A673 (cell line): ENCODE results near the gene TBX19. TPM values are rescaled to one million over a fixed set of nuclear protein-coding genes. Genes with fewer than 3 reads are reported as not detected.

Experiments
- BruUV-seq: library from RNA; stranded (reverse); fragments of 400-500 nt; replicated peaks from 2 replicates; lab custom pipeline; 2021; lab: Mats Ljungman, UMichigan
- CTCF ChIA-PET: fragments of 300-600 bp; sonication (Branson Sonifier 250); formaldehyde crosslinking; loops from one replicate; lab custom pipeline; 2022; ENCODE audit warnings: antibody characterized with exemption; lab: Charles Lee
- POLR2A ChIA-PET: fragments of 300-600 bp; sonication (Branson Sonifier 250); formaldehyde crosslinking; loops from one replicate; lab custom pipeline; 2022; ENCODE audit warnings: antibody characterized with exemption; ENCODE audit not compliant: low non-redundant PET; lab: Charles Lee
- DNase-seq: peaks from one replicate; pipeline ENCODE4 v3.0.0-alpha.2; 2015; ENCODE audit warnings: low spot score
- H3K27ac ChIP-seq: fragments of 200-600 bp; sonication (generic); 2 replicates; pipeline ENCODE4 v1.5.1; 2016; ENCODE audit warnings: mixed run types, low read depth, mild to moderate bottlenecking, mixed read lengths, antibody characterized with exemption, low read length; ENCODE audit not compliant: poor library complexity, severe bottlenecking
- H3K27me3 ChIP-seq: fragments of 200-600 bp; sonication (generic); replicated peaks from 2 replicates; pipeline ENCODE4 v1.6.1; 2017; ENCODE audit warnings: mixed run types, low read depth, mild to moderate bottlenecking, mixed read lengths, antibody characterized with exemption, low read length; ENCODE audit not compliant: insufficient read depth, poor library complexity
- H3K36me3 ChIP-seq: fragments of 200-600 bp; sonication (generic); 2 replicates; pipeline ENCODE4 v1.6.1; 2016; ENCODE audit warnings: mixed run types, mild to moderate bottlenecking, mixed read lengths, antibody characterized with exemption, low read length; ENCODE audit not compliant: insufficient read depth, poor library complexity, severe bottlenecking
- H3K4me1 ChIP-seq: fragments of 200-600 bp; sonication (generic); 2 replicates; pipeline ENCODE4 v1.6.1; 2017; ENCODE audit warnings: mixed run types, mild to moderate bottlenecking, mixed read lengths, antibody characterized with exemption, low read length; ENCODE audit not compliant: insufficient read depth, poor library complexity, severe bottlenecking
- H3K4me3 ChIP-seq: fragments of 200-600 bp; sonication (generic); 2 replicates; pipeline ENCODE4 v1.5.1; 2016; ENCODE audit warnings: low read depth, mixed run types, mild to moderate bottlenecking, mixed read lengths, low read length; ENCODE audit not compliant: poor library complexity, severe bottlenecking
- H3K9me3 ChIP-seq: fragments of 200-600 bp; sonication (generic); 2 replicates; pipeline ENCODE4 v1.6.1; 2016; ENCODE audit warnings: mixed run types, low read depth, mild to moderate bottlenecking, mixed read lengths, antibody characterized with exemption, low read length; ENCODE audit not compliant: poor library complexity, severe bottlenecking
- EZH2 ChIP-seq: fragments of 200-600 bp; sonication (generic); IDR thresholded peaks from 2 replicates; pipeline ENCODE4 v1.6.1; 2017; ENCODE audit warnings: borderline replicate concordance, low read depth, mild to moderate bottlenecking, mixed read lengths, antibody characterized with exemption, low read length; ENCODE audit not compliant: poor library complexity, severe bottlenecking
- intact Hi-C: fragments of 100-400 bp; cut with micrococcal nuclease; formaldehyde crosslinking; loops from one replicate; pipeline ENCODE4 v1.10.0; 2022; ENCODE audit not compliant: unreplicated experiment
- total RNA-seq: library from RNA; stranded (reverse); gene quantifications from 2 replicates; pipeline ENCODE4 v1.2.3, GENCODE V29; 2021
- TF ChIP-seq, protein P1 (sequence below): fragments of 300-800, 200-600 bp; sonication (generic); conservative IDR thresholded peaks from 2 replicates; pipeline ENCODE4 v1.5.1; 2017; ENCODE audit warnings: low read depth, mild to moderate bottlenecking, antibody characterized with exemption, low read length, moderate library complexity, mixed read lengths

Gene TBX19
- total RNA-seq, 1 experiment from 2014 or later = 2.5 TPM

DNA sequence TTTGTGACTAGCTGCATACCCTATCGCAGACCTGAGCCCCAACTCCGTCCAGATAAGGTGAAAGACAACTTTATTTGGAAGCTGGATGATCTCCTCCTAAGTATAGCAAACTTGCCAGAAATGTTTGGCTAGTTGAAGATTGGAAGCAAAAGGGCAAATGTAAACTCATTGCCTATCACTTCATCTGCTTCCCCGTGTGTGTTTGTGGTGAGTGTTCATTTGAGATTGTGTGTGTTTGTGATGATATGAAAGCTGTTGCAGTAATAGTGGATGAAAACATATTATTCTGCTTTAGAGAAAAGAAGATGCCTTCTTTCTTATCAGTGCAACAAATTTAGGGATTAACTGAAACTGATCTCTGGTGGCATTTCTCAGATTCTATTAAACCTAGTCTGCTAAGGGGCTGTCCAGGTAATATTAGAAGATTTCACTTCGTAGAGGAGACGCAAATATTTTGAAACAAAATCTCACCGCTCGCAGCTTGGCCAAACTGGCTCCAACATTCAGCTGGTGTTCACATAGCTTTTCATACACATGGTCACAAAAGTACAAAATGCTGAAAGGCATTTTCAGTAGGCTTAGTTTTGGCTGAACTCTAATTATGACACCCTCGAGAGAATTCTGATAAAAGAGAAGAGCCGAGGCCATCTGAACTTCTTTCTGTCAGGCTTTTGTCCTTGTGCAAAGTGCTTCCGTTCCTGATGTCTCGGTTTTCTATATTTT lies 1.1 kb downstream of the TBX19 start:
- Histone ChIP-seq H3K36me3 (no peaks in the 10 kb centered on the region), H3K4me3 (no peak overlapping the region), H3K9me3 (peaks cover 6% of the 10 kb centered on the region), H3K27ac (no peak overlapping the region), H3K27me3 (no peaks in the 10 kb centered on the region), H3K4me1 (no peaks in the 10 kb centered on the region)
- intact Hi-C loops = no loop called here
- TF ChIP-seq, protein P1, sequence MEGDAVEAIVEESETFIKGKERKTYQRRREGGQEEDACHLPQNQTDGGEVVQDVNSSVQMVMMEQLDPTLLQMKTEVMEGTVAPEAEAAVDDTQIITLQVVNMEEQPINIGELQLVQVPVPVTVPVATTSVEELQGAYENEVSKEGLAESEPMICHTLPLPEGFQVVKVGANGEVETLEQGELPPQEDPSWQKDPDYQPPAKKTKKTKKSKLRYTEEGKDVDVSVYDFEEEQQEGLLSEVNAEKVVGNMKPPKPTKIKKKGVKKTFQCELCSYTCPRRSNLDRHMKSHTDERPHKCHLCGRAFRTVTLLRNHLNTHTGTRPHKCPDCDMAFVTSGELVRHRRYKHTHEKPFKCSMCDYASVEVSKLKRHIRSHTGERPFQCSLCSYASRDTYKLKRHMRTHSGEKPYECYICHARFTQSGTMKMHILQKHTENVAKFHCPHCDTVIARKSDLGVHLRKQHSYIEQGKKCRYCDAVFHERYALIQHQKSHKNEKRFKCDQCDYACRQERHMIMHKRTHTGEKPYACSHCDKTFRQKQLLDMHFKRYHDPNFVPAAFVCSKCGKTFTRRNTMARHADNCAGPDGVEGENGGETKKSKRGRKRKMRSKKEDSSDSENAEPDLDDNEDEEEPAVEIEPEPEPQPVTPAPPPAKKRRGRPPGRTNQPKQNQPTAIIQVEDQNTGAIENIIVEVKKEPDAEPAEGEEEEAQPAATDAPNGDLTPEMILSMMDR = no peak
- no peak for TF ChIP-seq EZH2
- POLR2A ChIA-PET = no interaction called here
- CTCF ChIA-PET = no interaction called here
- BruUV-seq = no TSS peak
- DNase-seq = no peak

DNA sequence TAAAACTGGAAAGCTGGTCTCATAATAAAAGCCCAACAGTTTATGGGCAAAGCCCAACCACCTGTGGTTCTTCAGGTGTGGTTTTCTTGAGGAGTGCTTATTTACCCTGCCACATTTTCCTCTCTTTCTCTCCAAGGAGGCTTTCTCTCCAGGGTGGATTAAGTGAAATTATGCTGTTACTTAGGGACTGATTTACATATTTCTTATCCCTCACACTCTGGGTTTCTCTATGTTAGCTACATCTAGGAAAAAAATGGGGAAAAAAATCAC lies 4.8 kb downstream of the TBX19 start:
- POLR2A ChIA-PET = no interaction called here
- intact Hi-C loops = no loop called here
- Histone ChIP-seq H3K27me3 (no peaks in the 10 kb centered on the region), H3K9me3 (no peaks in the 10 kb centered on the region), H3K4me3 (no peak overlapping the region), H3K36me3 (no peaks in the 10 kb centered on the region), H3K4me1 (no peaks in the 10 kb centered on the region), H3K27ac (no peak overlapping the region)
- no peak for DNase-seq
- BruUV-seq = no TSS peak
- TF ChIP-seq, protein P1 = no peak
- no peak for TF ChIP-seq EZH2
- CTCF ChIA-PET = no interaction called here

DNA sequence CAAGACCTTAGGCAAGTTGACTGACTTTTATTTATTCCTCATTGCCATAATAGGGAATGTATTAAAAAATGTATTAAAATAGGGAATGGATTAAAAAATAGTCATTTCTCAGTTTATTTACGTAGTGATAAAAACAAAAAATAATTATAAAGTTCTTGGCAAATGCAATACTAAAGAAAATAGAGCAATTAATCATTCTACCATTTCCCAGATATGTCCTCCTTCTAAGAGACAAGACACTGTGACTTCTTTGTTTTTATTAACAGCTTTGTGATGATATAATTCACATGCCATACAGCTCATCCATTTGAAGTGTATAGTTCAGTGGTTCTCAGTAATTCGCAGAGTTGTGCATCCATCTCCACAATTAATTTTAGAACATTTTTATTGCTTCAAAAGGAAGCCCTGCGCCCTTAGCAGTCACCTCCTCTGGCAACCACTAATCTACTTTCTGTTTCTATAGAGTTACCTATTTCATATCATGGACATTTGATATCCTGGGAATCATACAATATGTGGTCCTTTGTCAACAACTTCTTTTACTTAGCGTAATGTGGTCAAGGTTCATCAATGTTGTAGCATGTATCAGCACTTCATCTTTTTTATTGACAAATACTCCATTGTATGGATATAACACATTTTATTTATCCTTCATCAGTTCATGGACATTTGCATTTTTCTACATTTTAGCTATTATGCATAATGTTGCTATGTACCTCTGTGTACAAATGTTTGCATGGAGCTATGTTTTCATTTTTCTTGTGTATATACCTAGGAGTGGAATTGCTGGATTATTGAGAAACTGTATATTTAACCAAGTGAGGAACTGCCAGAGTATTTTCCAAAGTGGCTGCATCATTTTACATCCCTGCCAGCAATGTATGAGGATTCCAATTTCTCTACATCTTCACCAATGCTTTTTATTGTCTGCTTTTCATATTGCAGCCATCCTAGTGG lies 5.6 kb downstream of the TBX19 start:
- no peak for TF ChIP-seq EZH2
- TF ChIP-seq, protein P1 = no peak
- no peaks in the 10 kb centered on the region for H3K27me3 ChIP-seq
- H3K9me3 ChIP-seq = no peaks in the 10 kb centered on the region
- POLR2A ChIA-PET = interaction anchor here (0.6 kb wide), 1 partner anchor 15 kb away, joined by 5 read pairs; no protein-coding TSS in a partner anchor
- H3K4me1 ChIP-seq = no peaks in the 10 kb centered on the region
- DNase-seq = no peak
- intact Hi-C loops = no loop called here
- no peak overlapping the region for H3K4me3 ChIP-seq
- H3K27ac ChIP-seq = no peak overlapping the region
- BruUV-seq = no TSS peak
- no peaks in the 10 kb centered on the region for H3K36me3 ChIP-seq
- CTCF ChIA-PET = no interaction called here
